ENCODE data around the gene VASH2. TPM values are rescaled to one million over a fixed set of nuclear protein-coding genes. Genes with fewer than 3 reads are reported as not detected.

Gene VASH2
- total RNA-seq, 1 experiment from 2014 or later, result 303 TPM

GRCh38 chr1:212937034-212937433 lies 13.3 kb upstream of the VASH2 start:
- TF ChIP-seq ZNF425 (CRISPR knock-in tag; conservative IDR thresholded peaks at IDR 0.05) (no peak), ZNF317 (CRISPR knock-in tag; IDR thresholded peaks at IDR 0.05; ENCODE audit: borderline replicate concordance, low read depth) (no peak), MXD4 (CRISPR knock-in tag; IDR thresholded peaks at IDR 0.05; ENCODE audit: borderline replicate concordance) (no peak), ZMAT4 (CRISPR knock-in tag; IDR thresholded peaks at IDR 0.05) (no peak), IRF1 (CRISPR knock-in tag; IDR thresholded peaks at IDR 0.05) (no peak), ZNF416 (CRISPR knock-in tag; IDR thresholded peaks at IDR 0.05) (no peak)
- Mint-ChIP-seq H3K36me3 (peaks cover 12% of the 10 kb centered on the region; the same call in 1 of the 2 replicates), H3K27me3 (ENCODE audit: low read depth) (peaks cover 28% of the 10 kb centered on the region), H3K4me3 (no peak overlapping the region), H3K9me3 (peaks cover 7% of the 10 kb centered on the region), H3K4me1 (peaks cover 26% of the 10 kb centered on the region), H3K27ac (no peak overlapping the region)
- POLR2A ChIA-PET, result no interaction called here
- no peak for ATAC-seq
- DNase-seq (ENCODE audit: low spot score), result no peak
- CTCF ChIA-PET, result no interaction called here

- ChIA-PET POLR2A (no interaction called here), CTCF (interaction anchor here (1.6 kb wide), 1 partner anchor 29 kb away, joined by 4 read pairs; no protein-coding TSS in a partner anchor)
- Mint-ChIP-seq H3K9me3 (peaks cover 7% of the 10 kb centered on the region), H3K27me3 (ENCODE audit: low read depth) (peaks cover 28% of the 10 kb centered on the region), H3K4me1 (peaks cover 18% of the 10 kb centered on the region), H3K36me3 (peaks cover 12% of the 10 kb centered on the region; the same call in 1 of the 2 replicates), H3K4me3 (no peak overlapping the region), H3K27ac (no peak overlapping the region)
- ATAC-seq (peak; percentile 55), DNase-seq (ENCODE audit: low spot score) (no peak)
- TF ChIP-seq MAX (CRISPR knock-in tag; IDR thresholded peaks at IDR 0.05), result no peak
- TF ChIP-seq NR2C2 (CRISPR knock-in tag; IDR thresholded peaks at IDR 0.05), result no peak
- no peak for TF ChIP-seq ZNF281 (CRISPR knock-in tag; IDR thresholded peaks at IDR 0.05)
- TF ChIP-seq SMAD4 (CRISPR knock-in tag; IDR thresholded peaks at IDR 0.05), result no peak
- no peak for TF ChIP-seq ZNF138 (CRISPR knock-in tag; conservative IDR thresholded peaks at IDR 0.05)
- no peak for TF ChIP-seq EMX1 (CRISPR knock-in tag; IDR thresholded peaks at IDR 0.05)
- TF ChIP-seq CBFB (CRISPR knock-in tag; IDR thresholded peaks at IDR 0.05; ENCODE audit: low read depth), result no peak
- TF ChIP-seq CDX4 (CRISPR knock-in tag; IDR thresholded peaks at IDR 0.05; ENCODE audit: borderline replicate concordance), result no peak
- TF ChIP-seq ZNF423 (CRISPR knock-in tag; IDR thresholded peaks at IDR 0.05), result no peak
- no peak for TF ChIP-seq FOXP4 (CRISPR knock-in tag; IDR thresholded peaks at IDR 0.05)
- TF ChIP-seq CREM (CRISPR knock-in tag; IDR thresholded peaks at IDR 0.05), result no peak
- no peak for TF ChIP-seq ZNF121 (CRISPR knock-in tag; IDR thresholded peaks at IDR 0.05)
- TF ChIP-seq CREB1 (CRISPR knock-in tag; IDR thresholded peaks at IDR 0.05), result no peak
- no peak for TF ChIP-seq ARID4B (CRISPR knock-in tag; IDR thresholded peaks at IDR 0.05; ENCODE audit: borderline replicate concordance)
- TF ChIP-seq RORB (CRISPR knock-in tag; IDR thresholded peaks at IDR 0.05), result no peak
- TF ChIP-seq ZNF396 (CRISPR knock-in tag; IDR thresholded peaks at IDR 0.05; ENCODE audit: borderline replicate concordance), result no peak
These were observed 11.5 kb upstream of the VASH2 start for GRCh38 chr1:212938846-212939245.

All from WTC11 (cell line).